D721Med (cell line): Measurements from ENCODE around the gene DR1.

Experiments used
- DNase-seq: peaks from one replicate; pipeline ENCODE4 v3.0.0; 2011; ENCODE audit warnings: low spot score; ENCODE audit not compliant: insufficient read length
- FAIRE-seq: peaks from 2 replicates; lab custom pipeline; 2011; peaks lifted over from hg19 to GRCh38; lab: Jason Lieb, UNC
- CTCF ChIP-seq: IDR thresholded peaks from 2 replicates; pipeline ENCODE4 v1.5.1; 2012; ENCODE audit warnings: mild to moderate bottlenecking, control low read depth; ENCODE audit not compliant: insufficient read depth; ENCODE audit errors: missing control alignments

DR1 gene

GRCh38 chr1:93339171-93339697 is 6.5 kb upstream of the DR1 start:
- no peak for TF ChIP-seq CTCF
- DNase-seq, result no peak
- no peak for FAIRE-seq

- TF ChIP-seq CTCF, result no peak
- no peak for DNase-seq
- FAIRE-seq, result no peak
Observed at GRCh38 chr1:93340090-93340489, 5.6 kb upstream of the DR1 start.

- no peak for TF ChIP-seq CTCF
- DNase-seq (no peak), FAIRE-seq (no peak)
Observed at GRCh38 chr1:93344484-93344883, 1.2 kb upstream of the DR1 start.

GRCh38 chr1:93344886-93345632 is 648 bp upstream of the DR1 start:
- no peak for TF ChIP-seq CTCF
- FAIRE-seq (no peak), DNase-seq (no peak)

GRCh38 chr1:93346421-93346993 is 800 bp downstream of the DR1 start:
- FAIRE-seq (no peak), DNase-seq (no peak)
- TF ChIP-seq CTCF, result no peak

- no peak for DNase-seq
- no peak for FAIRE-seq
- TF ChIP-seq CTCF, result no peak
Observed at GRCh38 chr1:93347334-93347899, 1.7 kb downstream of the DR1 start.
